ENCODE measurements around the gene SPDEF.

SPDEF gene

GRCh38 chr6:34549026-34549803 lies 6.9 kb downstream of the SPDEF start:
- no peak for TF ChIP-seq CTCF (conservative IDR thresholded peaks at IDR 0.05)
- H3K27ac ChIP-seq: peak overlapping the region; percentile 100

GRCh38 chr6:34547701-34548644 lies 8.2 kb downstream of the SPDEF start:
- peak overlapping the region; percentile 100 for H3K27ac ChIP-seq
- TF ChIP-seq CTCF (conservative IDR thresholded peaks at IDR 0.05): no peak

- H3K27ac ChIP-seq: peak overlapping the region; percentile 100
- peak; percentile 46 for TF ChIP-seq CTCF (conservative IDR thresholded peaks at IDR 0.05)
These were observed 9.4 kb downstream of the SPDEF start for GRCh38 chr6:34546551-34547321.

GRCh38 chr6:34544776-34545471 lies 11.2 kb downstream of the SPDEF start:
- peak overlapping the region; percentile 100 for H3K27ac ChIP-seq
- no peak for TF ChIP-seq CTCF (conservative IDR thresholded peaks at IDR 0.05)

GRCh38 chr6:34544052-34544604 lies 12.0 kb downstream of the SPDEF start:
- H3K27ac ChIP-seq: peak overlapping the region; percentile 100
- TF ChIP-seq CTCF (conservative IDR thresholded peaks at IDR 0.05): no peak

GRCh38 chr6:34543421-34543820 lies 12.7 kb downstream of the SPDEF start:
- no peak for TF ChIP-seq CTCF (conservative IDR thresholded peaks at IDR 0.05)
- H3K27ac ChIP-seq: peak overlapping the region; percentile 100

Data from VCaP (cell line).